Measurements from ENCODE around the gene F2RL1.
A peak's percentile ranks its signal among the peaks of the same experiment; 100 is the strongest.
"Not testable (repeated sequence)": the region's sequence is repeated elsewhere in the genome, so short reads cannot be mapped to it uniquely, and the experiment has no call there.

F2RL1 gene, protein sequence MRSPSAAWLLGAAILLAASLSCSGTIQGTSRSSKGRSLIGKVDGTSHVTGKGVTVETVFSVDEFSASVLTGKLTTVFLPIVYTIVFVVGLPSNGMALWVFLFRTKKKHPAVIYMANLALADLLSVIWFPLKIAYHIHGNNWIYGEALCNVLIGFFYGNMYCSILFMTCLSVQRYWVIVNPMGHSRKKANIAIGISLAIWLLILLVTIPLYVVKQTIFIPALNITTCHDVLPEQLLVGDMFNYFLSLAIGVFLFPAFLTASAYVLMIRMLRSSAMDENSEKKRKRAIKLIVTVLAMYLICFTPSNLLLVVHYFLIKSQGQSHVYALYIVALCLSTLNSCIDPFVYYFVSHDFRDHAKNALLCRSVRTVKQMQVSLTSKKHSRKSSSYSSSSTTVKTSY

DNA sequence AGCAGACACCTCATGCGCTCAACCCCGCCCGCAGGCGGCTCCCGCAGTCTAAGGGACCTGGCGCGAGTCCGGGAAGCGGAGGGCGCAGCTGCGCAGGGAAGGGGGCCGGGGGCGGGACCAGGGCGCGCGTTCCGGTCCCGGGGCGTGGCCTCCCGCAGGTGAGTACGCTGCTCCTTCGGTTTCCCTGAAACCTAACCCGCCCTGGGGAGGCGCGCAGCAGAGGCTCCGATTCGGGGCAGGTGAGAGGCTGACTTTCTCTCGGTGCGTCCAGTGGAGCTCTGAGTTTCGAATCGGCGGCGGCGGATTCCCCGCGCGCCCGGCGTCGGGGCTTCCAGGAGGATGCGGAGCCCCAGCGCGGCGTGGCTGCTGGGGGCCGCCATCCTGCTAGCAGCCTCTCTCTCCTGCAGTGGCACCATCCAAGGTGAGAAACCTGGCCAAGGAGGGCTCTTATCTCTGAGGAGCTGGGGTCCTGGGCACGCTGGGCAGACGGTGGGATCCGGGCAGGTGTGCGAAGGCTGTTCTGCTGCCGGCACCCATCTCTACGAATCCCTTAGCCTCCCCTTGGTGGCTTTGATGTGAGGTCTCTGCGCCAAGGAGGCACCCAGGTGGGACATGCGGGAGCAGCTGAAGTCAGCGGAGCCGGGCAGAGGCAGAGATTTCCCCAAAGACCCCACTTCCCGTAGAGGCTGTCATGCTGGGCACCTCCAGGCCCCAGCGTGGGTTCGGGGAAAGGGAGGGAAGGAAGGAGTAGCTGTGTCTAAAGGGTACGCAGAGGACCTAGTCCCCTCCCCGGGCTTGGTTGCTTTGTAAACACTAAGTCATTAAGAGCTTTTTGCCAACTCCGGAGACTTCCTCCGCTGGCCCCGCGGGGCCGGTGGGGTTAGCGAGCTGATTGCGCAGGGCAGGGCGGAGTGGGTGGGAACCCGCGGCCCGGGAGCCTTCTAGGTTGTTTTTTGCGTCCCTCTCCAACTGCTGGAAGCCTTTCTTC lies at the start of gene F2RL1:
TSS of gene F2RL1 (plus strand) at position 187 of the 988 bp plus-strand sequence. CDS start at position 340, 153 bp downstream.
- FAIRE-seq, result no peak

GRCh38 chr5:76771041-76771440 lies 47.8 kb upstream of the F2RL1 start:
- FAIRE-seq; DNase-seq (ENCODE audit: low spot score): not testable (repeated sequence)

More for the DNA sequence above, at the start of gene F2RL1:
- no peak for DNase-seq (ENCODE audit: low spot score)

DNA sequence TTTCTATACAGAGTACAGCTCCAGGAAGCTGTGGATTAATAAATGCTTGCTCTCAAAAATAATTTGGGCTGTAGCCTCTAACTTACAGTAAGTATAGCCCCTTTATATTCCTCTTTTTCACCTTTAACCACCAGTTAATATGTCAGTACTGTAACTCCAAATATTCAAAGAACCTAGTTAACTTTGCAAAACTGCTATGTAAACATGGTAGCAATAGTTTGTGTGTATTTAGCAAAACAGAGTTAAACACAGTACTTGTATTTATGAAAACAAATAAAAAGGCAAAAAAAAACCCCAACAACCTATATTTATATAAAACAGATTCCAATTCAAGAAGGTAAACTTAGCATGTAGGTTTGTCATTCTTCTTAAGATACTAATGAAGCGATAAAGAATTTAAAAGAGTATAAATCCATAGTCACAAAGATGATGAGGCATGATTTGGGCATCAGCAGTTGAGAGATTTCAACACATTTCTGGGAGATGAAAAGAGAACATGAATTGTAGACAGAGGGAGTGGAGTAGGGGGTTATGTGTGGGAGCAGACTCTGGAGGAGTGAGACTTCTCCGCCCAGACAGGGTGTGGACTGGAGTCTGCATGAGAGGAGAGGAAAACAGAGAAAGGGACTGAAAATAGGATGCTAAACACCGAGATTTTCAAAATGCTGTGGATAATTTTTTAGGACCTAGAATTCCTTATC lies 47.0 kb upstream of the F2RL1 start:
- no peak for FAIRE-seq
- DNase-seq (ENCODE audit: low spot score), result no peak

- no peak for FAIRE-seq
Measured at GRCh38 chr5:76775921-76776320, 42.9 kb upstream of the F2RL1 start.

GRCh38 chr5:76776391-76776790 lies 42.4 kb upstream of the F2RL1 start:
- DNase-seq (ENCODE audit: low spot score) (no peak), FAIRE-seq (no peak)

More at GRCh38 chr5:76775921-76776320, 42.9 kb upstream of the F2RL1 start:
- DNase-seq (ENCODE audit: low spot score), result no peak

DNA sequence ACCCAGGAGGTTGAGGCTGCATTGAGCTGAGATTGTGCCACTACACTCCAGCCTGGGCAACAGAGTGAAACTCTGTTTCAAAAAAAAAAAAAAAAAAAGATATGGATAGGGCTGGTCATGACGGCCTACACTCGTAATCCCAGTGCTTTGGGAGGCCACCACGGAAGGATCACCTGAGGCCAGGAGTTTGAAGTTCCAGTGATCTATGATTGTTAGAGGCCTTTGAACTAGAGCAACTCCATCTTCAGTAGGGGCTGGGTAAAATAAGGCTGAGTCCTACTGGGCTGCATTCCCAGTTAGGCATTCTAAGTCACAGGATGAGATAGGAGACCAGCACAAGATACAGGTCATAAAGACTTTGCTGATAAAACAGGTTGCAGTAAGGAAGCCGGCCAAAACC lies 38.2 kb upstream of the F2RL1 start:
- FAIRE-seq; DNase-seq (ENCODE audit: low spot score): not testable (repeated sequence)

DNA sequence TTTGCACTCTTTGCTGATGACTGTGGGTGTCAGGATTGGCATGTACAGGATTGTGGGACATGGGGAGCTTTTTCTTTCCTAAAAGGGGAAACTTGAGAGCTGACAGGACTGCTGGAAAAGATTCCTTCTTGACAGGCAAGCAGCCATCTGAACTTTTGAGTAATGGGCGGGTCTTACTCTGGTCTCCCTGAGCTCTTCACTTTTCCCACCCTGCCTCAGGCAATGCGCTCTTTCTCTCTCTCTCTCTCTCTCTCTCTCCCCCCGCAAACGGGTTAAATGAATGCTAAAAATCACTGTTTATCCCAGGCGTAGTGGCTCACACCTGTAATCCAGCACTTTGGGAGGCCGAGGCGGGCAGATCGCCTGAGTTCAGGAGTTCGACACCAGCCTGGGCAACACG lies 37.1 kb upstream of the F2RL1 start:
- FAIRE-seq (no peak), DNase-seq (ENCODE audit: low spot score) (no peak)

GRCh38 chr5:76782444-76782843 lies 36.4 kb upstream of the F2RL1 start:
- FAIRE-seq (no peak), DNase-seq (ENCODE audit: low spot score) (no peak)

- DNase-seq (ENCODE audit: low spot score) (peak; percentile 57), FAIRE-seq (no peak)
Measured at GRCh38 chr5:76787237-76787636, 31.6 kb upstream of the F2RL1 start.

- DNase-seq (ENCODE audit: low spot score), result no peak
- FAIRE-seq, result no peak
Measured at GRCh38 chr5:76788362-76788761, 30.5 kb upstream of the F2RL1 start.

GRCh38 chr5:76789275-76789674 lies 29.6 kb upstream of the F2RL1 start:
- not testable (repeated sequence) for FAIRE-seq; DNase-seq (ENCODE audit: low spot score)

GRCh38 chr5:76789991-76790581 lies 28.7 kb upstream of the F2RL1 start:
- FAIRE-seq, result no peak
- peak; percentile 47 for DNase-seq (ENCODE audit: low spot score)

DNA sequence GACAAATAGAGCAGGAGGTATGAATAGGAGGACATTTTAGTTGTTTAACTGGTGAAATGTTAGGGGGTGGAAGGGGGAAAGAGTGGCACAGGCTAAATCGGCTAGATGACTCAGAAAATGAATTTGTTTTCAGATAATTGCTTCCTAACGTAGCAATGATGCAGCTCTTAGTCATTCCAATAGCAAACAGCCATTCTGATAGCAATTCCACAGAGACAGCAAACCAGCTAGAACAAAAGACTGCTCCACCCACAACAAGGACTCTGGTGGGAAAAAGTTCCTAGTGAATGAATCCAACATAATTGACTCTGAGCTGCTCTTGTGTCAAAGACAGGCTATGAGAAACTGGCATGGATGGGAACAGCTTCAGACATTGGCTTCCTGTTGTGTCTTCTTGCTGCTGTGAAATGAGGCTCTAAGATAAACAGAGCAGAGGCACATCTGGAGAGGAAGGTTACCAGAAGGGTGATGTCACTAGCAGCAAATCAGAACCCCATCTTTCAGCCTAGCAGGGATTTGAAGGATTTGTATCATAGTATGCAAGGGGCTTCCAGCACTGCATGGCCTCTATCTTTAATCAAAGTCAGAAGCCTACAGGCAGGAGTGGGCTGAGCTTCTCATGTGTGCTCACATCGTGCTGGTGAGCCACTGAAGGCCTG lies 28.1 kb upstream of the F2RL1 start:
- peak; percentile 73 for FAIRE-seq
- peak; percentile 91 for DNase-seq (ENCODE audit: low spot score)

GRCh38 chr5:76791461-76791860 lies 27.4 kb upstream of the F2RL1 start:
- DNase-seq (ENCODE audit: low spot score) (no peak), FAIRE-seq (no peak)

DNA sequence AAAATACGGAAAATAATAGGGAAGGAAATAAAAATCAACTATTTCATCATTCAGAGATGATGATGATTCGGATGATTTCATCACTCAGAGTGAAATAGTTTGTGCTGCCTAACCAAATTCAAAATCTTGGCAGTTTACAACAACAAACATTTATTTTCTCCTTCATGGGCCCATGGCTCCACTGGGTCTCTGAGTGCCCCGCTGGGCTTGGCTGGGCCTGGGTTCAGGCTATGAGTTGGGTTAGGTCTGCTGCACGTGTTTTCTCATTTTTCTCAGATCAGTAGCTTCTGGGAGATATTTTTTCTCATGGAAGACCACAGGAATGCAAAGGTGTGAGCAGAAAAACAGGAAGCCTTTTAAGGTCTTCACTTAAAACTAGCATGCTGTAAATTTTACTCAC lies 24.0 kb upstream of the F2RL1 start:
- peak; percentile 19 for DNase-seq (ENCODE audit: low spot score)

DNA sequence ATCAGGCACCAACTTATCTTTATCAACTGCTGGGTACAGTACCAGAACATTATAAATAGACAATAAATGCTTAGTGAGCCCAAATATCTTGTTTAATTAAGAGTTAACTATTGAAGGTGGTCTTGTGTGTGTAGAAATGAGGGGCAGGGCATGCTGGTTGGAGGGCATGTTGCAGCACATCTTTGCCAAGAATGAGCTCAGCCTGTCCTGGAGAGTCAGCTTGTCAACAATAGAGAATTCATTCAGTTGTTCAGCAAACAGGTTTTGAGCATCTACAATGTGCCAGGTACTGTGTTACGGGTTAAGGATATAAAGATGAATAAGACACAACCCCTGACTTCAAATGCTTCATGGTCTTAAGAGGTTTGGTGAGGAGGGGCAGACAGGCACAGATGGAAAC lies 19.2 kb upstream of the F2RL1 start:
- DNase-seq (ENCODE audit: low spot score) (no peak), FAIRE-seq (no peak)

More for the DNA sequence above, 24.0 kb upstream of the F2RL1 start:
- no peak for FAIRE-seq

GRCh38 chr5:76800579-76800978 lies 18.3 kb upstream of the F2RL1 start:
- DNase-seq (ENCODE audit: low spot score), result no peak
- no peak for FAIRE-seq

- FAIRE-seq (no peak), DNase-seq (ENCODE audit: low spot score) (no peak)
Measured at GRCh38 chr5:76801159-76801802, 17.5 kb upstream of the F2RL1 start.

DNA sequence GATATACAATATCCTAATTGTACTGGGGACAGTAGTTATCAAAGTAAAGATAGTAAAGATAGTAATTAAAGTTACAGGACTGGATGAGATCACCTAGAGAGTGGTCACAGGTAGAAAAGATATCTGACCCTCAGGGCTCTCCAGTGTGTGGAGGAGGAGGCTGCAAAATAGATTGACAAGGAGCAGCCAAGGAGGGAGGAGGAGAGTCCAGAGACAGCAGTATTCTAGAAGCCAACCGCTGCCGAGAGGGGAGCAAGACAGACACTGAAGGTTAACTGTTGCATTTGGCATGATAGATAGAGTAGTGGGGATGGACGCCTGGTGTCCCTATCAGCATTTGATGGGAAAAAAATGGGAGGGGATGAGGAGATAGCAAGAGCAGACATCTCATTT lies 17.0 kb upstream of the F2RL1 start:
- no peak for DNase-seq (ENCODE audit: low spot score)
- FAIRE-seq, result no peak

- DNase-seq (ENCODE audit: low spot score) (peak; percentile 78), FAIRE-seq (no peak)
Measured at GRCh38 chr5:76804266-76804665, 14.6 kb upstream of the F2RL1 start.
